Stimulated activated CD8-positive, alpha-beta memory T cell treated with anti-CD3 and anti-CD28 coated beads, Interleukin-12 subunit alpha, Interleukin-12 subunit beta, amount 100 ng/mL, for 1 hour (primary cell): ENCODE results near the gene IQGAP1.
A peak's percentile ranks its signal among the peaks of the same experiment; 100 is the strongest.

ENCODE experiments used
- DNase-seq: peaks from one replicate; pipeline ENCODE4 v3.0.0-alpha.2; 2020; ENCODE audit warnings: low read depth

IQGAP1 gene

DNA sequence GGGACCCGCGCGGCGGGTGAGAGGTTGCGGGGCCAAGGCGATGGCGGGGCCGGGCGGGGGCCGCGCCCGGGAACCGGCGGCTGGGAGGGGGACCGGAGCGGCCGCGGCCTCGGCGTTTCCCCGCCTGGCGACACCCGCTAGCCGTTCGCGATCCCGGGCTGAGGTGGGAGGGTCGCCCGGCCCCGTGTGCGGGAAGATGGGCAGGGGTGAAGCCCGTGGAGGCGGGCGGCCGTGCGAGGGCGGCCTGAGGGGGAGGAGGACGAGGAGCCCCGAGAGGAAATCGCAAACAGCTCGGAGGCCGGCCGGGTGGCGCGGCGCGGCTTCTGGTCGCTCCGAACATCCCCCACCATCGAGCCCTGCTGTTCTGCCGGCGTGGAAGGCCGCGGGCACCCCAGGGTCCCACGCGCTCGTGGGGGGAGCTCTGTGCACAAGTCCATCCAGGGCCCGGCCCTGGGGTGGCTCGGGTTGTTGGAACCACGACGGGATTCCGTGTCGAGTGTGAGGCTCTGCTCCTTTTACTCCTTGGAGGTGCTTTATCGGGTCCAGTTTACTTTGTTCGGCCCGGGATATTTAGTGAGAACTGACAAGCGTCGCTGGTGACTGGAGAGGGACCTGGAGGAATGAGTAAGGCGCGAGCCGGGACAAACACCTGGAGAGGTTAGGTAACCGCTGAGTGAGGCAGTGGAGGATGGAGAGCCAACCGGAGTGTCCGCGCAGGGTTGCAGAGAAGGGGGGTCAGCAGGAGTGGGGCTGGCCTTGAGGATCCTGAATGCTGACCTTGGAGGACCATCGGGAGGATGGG, 142.4 kb downstream of the IQGAP1 start:
- peak; percentile 20 for DNase-seq

DNA sequence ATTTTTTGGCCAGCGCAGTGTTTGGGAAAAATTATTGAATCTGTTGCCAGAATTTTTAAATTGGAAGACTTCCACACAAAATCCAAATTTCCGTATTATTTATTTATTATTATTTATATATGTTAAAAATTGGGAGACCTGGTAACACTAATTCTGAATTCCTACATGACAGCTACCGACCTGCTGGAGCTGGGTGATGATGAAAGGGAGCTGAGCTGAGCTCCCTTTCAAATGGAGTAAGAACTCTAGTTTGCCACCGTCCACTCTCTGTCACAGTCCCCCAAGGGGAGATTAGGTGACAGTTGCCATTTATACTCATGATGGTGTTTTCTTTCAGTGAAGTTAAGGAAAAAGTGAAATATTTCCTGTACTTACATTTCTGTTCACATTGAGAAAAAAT, 143.1 kb downstream of the IQGAP1 start:
- no peak for DNase-seq

DNA sequence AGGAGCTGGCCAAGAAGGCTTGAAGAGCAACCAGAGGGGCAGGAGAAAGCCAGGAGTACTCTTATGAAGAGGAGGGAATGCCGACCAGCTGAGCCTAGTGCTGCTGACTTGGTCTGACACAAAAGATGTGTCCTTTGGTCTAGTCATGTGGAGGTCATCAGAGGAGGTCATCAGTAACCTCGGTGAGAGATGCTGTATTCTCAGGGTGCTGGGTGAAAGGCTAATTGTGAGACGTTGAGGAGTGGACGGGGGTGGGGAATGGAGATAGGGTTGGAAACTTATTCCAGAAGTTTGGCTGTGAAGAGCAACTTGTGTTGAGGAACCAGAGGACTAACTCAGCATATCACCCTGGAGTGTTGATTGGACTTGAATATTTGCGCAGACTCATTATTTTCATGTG, 147.2 kb downstream of the IQGAP1 start:
- no peak for DNase-seq

DNA sequence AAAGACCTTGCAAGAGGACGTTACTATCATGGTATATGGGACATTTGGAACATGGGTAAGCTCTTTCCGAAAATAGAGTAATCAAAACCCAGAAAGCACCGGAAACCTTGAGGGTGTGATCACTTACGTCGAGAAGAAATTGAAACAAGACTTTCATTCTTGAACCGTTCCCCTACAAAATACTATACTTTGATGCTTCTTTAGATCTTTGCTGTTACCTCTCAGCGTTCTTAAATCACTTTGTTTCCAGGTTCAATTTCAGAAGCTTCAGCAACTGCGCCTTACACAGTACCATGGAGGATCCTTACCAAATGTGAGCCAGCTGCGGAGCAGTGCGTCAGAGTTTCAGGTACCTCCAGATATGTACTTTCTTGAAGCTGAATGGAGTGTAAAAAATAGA, 151.7 kb downstream of the IQGAP1 start:
- no peak for DNase-seq

DNA sequence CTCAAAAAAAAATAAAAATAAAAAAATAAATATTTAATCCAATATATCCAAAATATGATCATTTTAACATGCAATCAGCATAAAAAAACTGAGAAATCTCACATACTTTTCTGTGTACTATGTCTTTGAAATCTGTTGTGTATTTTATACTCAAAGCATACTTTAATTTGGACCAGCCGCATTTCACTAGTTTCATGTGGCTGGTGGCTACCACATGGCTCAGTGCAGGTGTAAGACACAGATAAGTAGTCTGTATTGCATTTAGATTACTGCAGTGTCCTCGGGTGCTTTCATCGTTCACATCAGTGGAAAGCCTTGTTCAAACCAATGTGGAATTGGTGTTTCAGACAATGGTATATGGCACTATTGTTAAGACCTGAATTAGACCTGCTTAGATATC, 152.7 kb downstream of the IQGAP1 start:
- no peak for DNase-seq

DNA sequence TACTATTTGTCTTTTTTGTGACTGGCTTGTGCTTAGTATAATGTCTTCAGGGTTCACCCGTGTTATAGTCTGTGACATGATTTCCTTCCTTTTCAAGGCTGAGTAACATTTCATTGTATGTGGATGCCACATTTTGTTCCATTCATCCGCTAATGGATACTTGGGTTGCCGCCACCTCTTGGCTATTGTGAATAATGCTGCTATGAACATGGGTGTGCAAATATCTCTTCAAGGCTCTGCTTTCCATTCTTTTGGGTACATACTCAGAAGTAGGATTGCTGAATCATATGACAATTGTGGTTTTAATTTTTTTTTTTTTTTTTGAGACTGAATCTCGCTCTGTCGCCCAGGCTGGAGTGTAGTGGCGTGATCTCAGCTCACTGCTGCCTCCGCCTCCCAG, 157.1 kb downstream of the IQGAP1 start:
- no peak for DNase-seq

DNA sequence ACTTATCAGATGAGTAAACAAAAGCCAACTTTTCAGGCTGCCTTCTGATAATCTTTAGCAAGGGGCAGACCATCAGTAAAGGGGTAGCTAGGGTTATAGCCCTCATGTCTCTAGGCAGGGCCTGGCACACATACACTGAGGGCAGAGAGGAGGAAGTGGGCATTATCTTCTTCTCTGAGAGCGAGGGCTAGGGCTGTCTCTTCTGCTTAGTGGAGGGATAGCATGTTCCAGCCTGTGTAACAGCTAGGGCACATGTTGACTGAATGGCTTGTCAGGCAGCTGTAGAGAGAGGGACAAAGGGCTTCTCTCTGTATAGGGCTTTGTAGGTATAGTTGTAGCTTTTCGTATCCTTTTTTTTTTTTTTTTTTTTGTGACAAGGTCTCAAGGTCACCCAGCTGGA, 159.5 kb downstream of the IQGAP1 start:
- no peak for DNase-seq

DNA sequence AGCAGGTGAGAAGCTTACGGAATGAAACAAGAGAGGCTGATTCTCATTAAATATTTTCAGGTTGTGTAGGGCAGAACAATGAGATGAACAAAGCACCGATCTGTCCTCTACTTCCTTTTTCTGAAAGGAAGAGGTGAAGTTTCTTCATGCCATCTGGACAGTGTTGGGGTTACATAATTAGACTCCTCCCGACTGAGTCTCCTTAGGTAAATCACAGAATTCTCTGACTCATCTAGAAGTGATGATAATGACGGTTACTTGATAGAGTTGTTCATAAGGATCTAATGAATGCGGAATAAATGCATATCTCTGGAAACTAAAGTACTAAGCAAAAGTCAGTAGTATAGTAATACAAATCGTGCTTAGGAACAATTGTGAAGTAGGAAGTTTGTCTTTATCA, 162.9 kb downstream of the IQGAP1 start:
- DNase-seq = no peak
